Uterus (tissue), 2 donors: ENCODE data around the gene SMIM10.
"Not testable (repeated sequence)": the region's sequence is repeated elsewhere in the genome, so short reads cannot be mapped to it uniquely, and the experiment has no call there.

Experiments used
- POLR2A ChIP-seq, 2 donors: fragments of 450-650 bp; IDR thresholded peaks; one replicate each; pipeline ENCODE4 v1.6.1; 2016; ENCODE audit warnings: antibody characterized with exemption in 2 of 2, mild to moderate bottlenecking in 1 of 2, moderate library complexity in 1 of 2
- TF ChIP-seq, protein P1 (sequence below), 4 experiments: fragments of 200-600 bp in 2 of 4; fragments of 450-650 bp in 2 of 4; sonication (generic) in 2 of 4; IDR thresholded peaks; one replicate each; pipeline ENCODE4 v1.5.1; 2016 to 2019; ENCODE audit warnings: antibody characterized with exemption in 4 of 4, mild to moderate bottlenecking in 2 of 4, moderate library complexity in 1 of 4

DNA sequence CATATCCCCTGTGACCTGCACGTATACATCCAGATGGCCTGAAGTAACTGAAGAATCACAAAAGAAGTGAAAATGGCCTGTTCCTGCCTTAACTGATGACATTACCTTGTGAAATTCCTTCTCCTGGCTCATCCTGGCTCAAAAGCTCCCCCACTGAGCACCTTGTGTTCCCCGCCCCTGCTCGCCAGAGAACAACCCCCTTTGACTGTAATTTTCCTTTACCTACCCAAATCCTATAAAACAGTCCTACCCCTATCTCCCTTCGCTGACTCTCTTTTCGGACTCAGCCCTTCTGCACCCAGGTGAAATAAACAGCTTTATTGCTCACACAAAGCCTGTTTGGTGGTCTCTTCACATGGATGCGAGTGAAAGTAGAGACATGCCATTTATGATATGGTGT is 44.4 kb upstream of the SMIM10 start:
- TF ChIP-seq, protein P1, sequence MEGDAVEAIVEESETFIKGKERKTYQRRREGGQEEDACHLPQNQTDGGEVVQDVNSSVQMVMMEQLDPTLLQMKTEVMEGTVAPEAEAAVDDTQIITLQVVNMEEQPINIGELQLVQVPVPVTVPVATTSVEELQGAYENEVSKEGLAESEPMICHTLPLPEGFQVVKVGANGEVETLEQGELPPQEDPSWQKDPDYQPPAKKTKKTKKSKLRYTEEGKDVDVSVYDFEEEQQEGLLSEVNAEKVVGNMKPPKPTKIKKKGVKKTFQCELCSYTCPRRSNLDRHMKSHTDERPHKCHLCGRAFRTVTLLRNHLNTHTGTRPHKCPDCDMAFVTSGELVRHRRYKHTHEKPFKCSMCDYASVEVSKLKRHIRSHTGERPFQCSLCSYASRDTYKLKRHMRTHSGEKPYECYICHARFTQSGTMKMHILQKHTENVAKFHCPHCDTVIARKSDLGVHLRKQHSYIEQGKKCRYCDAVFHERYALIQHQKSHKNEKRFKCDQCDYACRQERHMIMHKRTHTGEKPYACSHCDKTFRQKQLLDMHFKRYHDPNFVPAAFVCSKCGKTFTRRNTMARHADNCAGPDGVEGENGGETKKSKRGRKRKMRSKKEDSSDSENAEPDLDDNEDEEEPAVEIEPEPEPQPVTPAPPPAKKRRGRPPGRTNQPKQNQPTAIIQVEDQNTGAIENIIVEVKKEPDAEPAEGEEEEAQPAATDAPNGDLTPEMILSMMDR (IDR thresholded peaks at IDR 0.05): not testable (repeated sequence)
- TF ChIP-seq POLR2A (IDR thresholded peaks at IDR 0.05): not testable (repeated sequence)
